ENCODE data around the gene CEP290. TPM values are rescaled to one million over a fixed set of nuclear protein-coding genes. Genes with fewer than 3 reads are reported as not detected.

The CEP290 gene
- total RNA-seq (2013; cell fraction: nucleolus; rRNA removed), result 159 and 177 TPM in 2 replicates
- total RNA-seq (2014; rRNA removed) (9.6 and 11.3 TPM in 2 replicates), total RNA-seq (2014; rRNA removed; fragmentation: Illumina TruSeq; extraction: Trizol) (15.6 and 17.0 TPM in 2 replicates), total RNA-seq (2021) (14.3 and 15.7 TPM in 2 replicates), polyA plus RNA-seq (2011; rRNA removed) (7.2 and 18.8 TPM in 2 replicates), polyA plus RNA-seq (2014; fragmentation: Illumina TruSeq; extraction: Trizol) (11.9 and 15.7 TPM in 2 replicates), polyA plus RNA-seq (2014; fragmentation: Nextera tagmentation; extraction: Ambion mirVana) (1 to 10 TPM; 4.8 to 8.9 TPM), polyA plus RNA-seq (2014; rRNA removed) (6.3 and 6.4 TPM in 2 replicates), polyA plus RNA-seq (2016; fragmentation: Nextera tagmentation; extraction: Ambion mirVana) (10 to 100 TPM; 13.3 to 14.0 TPM), polyA minus RNA-seq (2011; rRNA and poly(A)+ RNA removed) (7.5 and 11.7 TPM in 2 replicates), Bru-seq, nascent RNA (percentile 69 among the genes with signal in this experiment), BruChase-seq, experiment 1, labeled RNA remaining after a 6-hour chase (percentile 83 among the genes with signal in this experiment), BruChase-seq, experiment 2, labeled RNA remaining after a 2-hour chase (percentile 80 among the genes with signal in this experiment)
- polyA plus RNA-seq (2011; ENCODE audit: low read depth), result 3.6 TPM
- polyA plus RNA-seq (2011; cell fraction: cytosol; rRNA removed), result 5.2 TPM in 2 replicates
- 16.6 and 31.9 TPM in 2 replicates for polyA plus RNA-seq (2011; cell fraction: nucleus; rRNA removed)
- 5.0 and 7.2 TPM in 2 replicates for polyA plus RNA-seq (2012)
- 2.8 and 5.7 TPM in 2 replicates for polyA minus RNA-seq (2011; cell fraction: cytosol; rRNA and poly(A)+ RNA removed)
- 24.9 and 46.5 TPM in 2 replicates for polyA minus RNA-seq (2011; cell fraction: nucleus; rRNA and poly(A)+ RNA removed)
- long read RNA-seq, experiment 1, partial matches to known transcripts, result 7 of 8 reads
- long read RNA-seq, experiment 1, other reads (novel, unspliced or antisense), result 1 of 8 reads
- long read RNA-seq, experiment 2, partial matches to known transcripts, result 40 of 52 reads
- long read RNA-seq, experiment 2, other reads (novel, unspliced or antisense), result 12 of 52 reads

GRCh38 chr12:88141774-88142609, at the start of gene CEP290, which contains the start of gene TMTC3:
Gene CEP290, minus strand, starts transcription at chr12:88142088. Its CDS starts 781 bp downstream, at chr12:88141307.
Gene TMTC3, plus strand, starts transcription at chr12:88142307. Its CDS starts 6,009 bp downstream, at chr12:88148316.
- Histone ChIP-seq H3K4me1 (ENCODE audit: control insufficient read depth, insufficient read depth, low read length) (no peaks in the 10 kb centered on the region), H2AFZ (ENCODE audit: control insufficient read depth, low read depth, low read length) (peak within 1 kb of the TSS; percentile 99), H3K4me2 (ENCODE audit: control insufficient read depth, insufficient read depth) (peak within 1 kb of the TSS; percentile 85), H3K36me3 (ENCODE audit: control insufficient read depth in 2 of 2, insufficient read depth in 2 of 2, low read length in 1 of 2) (no peaks in the 10 kb centered on the region), H3K9me3 (replicated peaks; ENCODE audit: control insufficient read depth, insufficient read depth, low read length) (no peaks in the 10 kb centered on the region), H4K20me1 (ENCODE audit: control insufficient read depth, insufficient read depth) (no peaks in the 10 kb centered on the region), H3K79me2 (ENCODE audit: control insufficient read depth, insufficient read depth, low read length) (peaks cover 8% of the 10 kb centered on the region), H3K4me3 (peak within 1 kb of the TSS; percentile 96), H3K27me3 (replicated peaks in 1 of 2; ENCODE audit: control insufficient read depth in 2 of 2, insufficient read depth in 2 of 2, low read length in 1 of 2) (no peaks in the 10 kb centered on the region), H3K9ac (ENCODE audit: control insufficient read depth, insufficient read depth, low read length) (peak within 1 kb of the TSS; percentile 81), H3K27ac (ENCODE audit: control insufficient read depth, insufficient read depth) (peak within 1 kb of the TSS; percentile 75)
- SMC1A ChIA-PET (ENCODE audit: uncharacterized antibody, unreplicated experiment), result interaction anchor here (0.7 to 2.3 kb wide), 6 partner anchors 86 to 192 kb away, joined by 3 to 11 read pairs (median 4); no protein-coding TSS in a partner anchor
- BruUV-seq (replicated peaks), result no TSS peak
- DNase-seq (ENCODE audit: low read depth, low spot score) (peak; percentile 97), ATAC-seq (peak; percentile 94), FAIRE-seq (peak; percentile 99)
- POLR2A ChIA-PET, result interaction anchor here (0.6 to 1.5 kb wide), 3 partner anchors 9 to 158 kb away, joined by 3 to 4 read pairs (median 3); no protein-coding TSS in a partner anchor
- under 1% methylated on average over 49 of the region's 49 CpGs for WGBS (ENCODE audit: insufficient coverage, insufficient replicate concordance, low lambda C conversion rate, missing lambda C conversion rate)
- CTCF ChIA-PET, result interaction anchor here (1.0 to 1.4 kb wide), 3 partner anchors 13 to 157 kb away, joined by 3 to 4 read pairs (median 3); no protein-coding TSS in a partner anchor
- RAD21 ChIA-PET (ENCODE audit: unreplicated experiment), result interaction anchor here (0.7 to 1.3 kb wide), 3 partner anchors 13 to 876 kb away, joined by 3 read pairs; no protein-coding TSS in a partner anchor
- intact Hi-C loops (cut with micrococcal nuclease; ENCODE audit: unreplicated experiment), result loop anchor here (5.0 to 10.0 kb wide), 3 partner anchors 155 to 1383 kb away; partner anchors contain the start of genes GALNT4 and POC1B
- in situ Hi-C loops (cut with MboI), result loop anchor here (25.0 kb wide), 1 partner anchor 1370 kb away; the partner anchor contains the start of gene GALNT4
- TF ChIP-seq BRCA1 (IDR thresholded peaks at IDR 0.05; ENCODE audit: low read depth, low read length), result no peak
- peak; percentile 74 for TF ChIP-seq ZBTB11 (CRISPR knock-in tag; IDR thresholded peaks at IDR 0.05)
- peak; percentile 87 for TF ChIP-seq MAX (IDR thresholded peaks at IDR 0.05; ENCODE audit: low read depth, low read length)
- TF ChIP-seq CHD2 (IDR thresholded peaks at IDR 0.05; ENCODE audit: borderline replicate concordance, low read depth, low read length), result peak; percentile 86
- TF ChIP-seq PML (IDR thresholded peaks at IDR 0.05; ENCODE audit: low read length), result peak; percentile 83
- peak; percentile 76; the same call in 1 of the 2 replicates for TF ChIP-seq ZBTB40 (IDR thresholded peaks at IDR 0.05; ENCODE audit: borderline replicate concordance)
- no peak for TF ChIP-seq BMI1 (IDR thresholded peaks at IDR 0.05; ENCODE audit: borderline replicate concordance)
- peak; percentile 99 for TF ChIP-seq HCFC1 (IDR thresholded peaks at IDR 0.05; ENCODE audit: low read length)
- TF ChIP-seq RELA (IDR thresholded peaks at IDR 0.05; ENCODE audit: borderline replicate concordance, partially characterized antibody), result peak; percentile 62
- peak; percentile 98; the same call in 1 of the 2 replicates for TF ChIP-seq CREM (IDR thresholded peaks at IDR 0.05; ENCODE audit: low read depth)

All from GM12878 (cell line).